ENCODE results near the gene LTB4R. TPM values are rescaled to one million over a fixed set of nuclear protein-coding genes. Genes with fewer than 3 reads are reported as not detected.
A peak's percentile ranks its signal among the peaks of the same experiment; 100 is the strongest.

Gene LTB4R
- total and polyA plus RNA-seq, 2 donors (not counting 1 experiment from before 2014, with no cell fraction given): 0.62 to 0.66 TPM

DNA sequence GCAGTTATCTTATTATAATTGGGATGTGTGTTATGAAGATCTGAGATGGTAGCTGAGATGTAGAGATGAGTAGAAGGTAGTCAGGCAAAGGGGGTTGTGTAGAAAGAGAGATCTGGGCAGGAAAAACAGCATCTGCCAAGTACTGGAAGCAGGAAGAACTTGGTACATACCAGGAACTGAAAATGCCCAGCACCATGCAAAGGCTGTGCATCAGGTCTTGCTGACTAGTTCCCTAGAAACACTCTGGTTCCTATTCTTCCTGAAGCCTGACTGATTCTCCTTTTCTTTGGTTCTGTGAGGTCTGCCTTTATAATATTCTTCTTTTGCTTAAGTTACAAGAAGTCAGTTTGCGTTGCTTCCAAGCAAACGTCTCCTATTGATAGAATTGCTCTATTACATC is 50.0 kb downstream of the LTB4R start:
- Histone ChIP-seq H3K4me1 (ENCODE audit: control insufficient read depth, extremely low read depth, insufficient read depth, low read length) (peaks cover 12% of the 10 kb centered on the region), H3K79me2 (ENCODE audit: control insufficient read depth, insufficient read depth, low read length) (no peaks in the 10 kb centered on the region), H2AFZ (ENCODE audit: low read length) (no peak overlapping the region), H3K27me3 (ENCODE audit: control insufficient read depth, insufficient read depth, low read length) (no peaks in the 10 kb centered on the region), H3K9me3 (ENCODE audit: control insufficient read depth, insufficient read depth, low read depth, low read length) (no peaks in the 10 kb centered on the region), H3K9ac (ENCODE audit: insufficient read depth, low read length) (no peak overlapping the region), H3K36me3 (ENCODE audit: control insufficient read depth, insufficient read depth, low read length) (no peaks in the 10 kb centered on the region), H4K20me1 (ENCODE audit: control insufficient read depth, extremely low read depth, insufficient read depth, low read length) (no peaks in the 10 kb centered on the region), H3K4me2 (ENCODE audit: extremely low read depth, insufficient read depth, low read length) (no peak overlapping the region), H3K4me3 (replicated peaks in 1 of 4; ENCODE audit: control extremely low read depth in 1 of 4, insufficient read depth in 1 of 4, low read depth in 3 of 4, low read length in 4 of 4) (no peak overlapping the region), H3K27ac (ENCODE audit: insufficient read depth, low read length) (no peak overlapping the region)
- no peak for TF ChIP-seq EZH2 (IDR thresholded peaks at IDR 0.05; ENCODE audit: low read length, missing control alignments)
- TF ChIP-seq, protein P1, sequence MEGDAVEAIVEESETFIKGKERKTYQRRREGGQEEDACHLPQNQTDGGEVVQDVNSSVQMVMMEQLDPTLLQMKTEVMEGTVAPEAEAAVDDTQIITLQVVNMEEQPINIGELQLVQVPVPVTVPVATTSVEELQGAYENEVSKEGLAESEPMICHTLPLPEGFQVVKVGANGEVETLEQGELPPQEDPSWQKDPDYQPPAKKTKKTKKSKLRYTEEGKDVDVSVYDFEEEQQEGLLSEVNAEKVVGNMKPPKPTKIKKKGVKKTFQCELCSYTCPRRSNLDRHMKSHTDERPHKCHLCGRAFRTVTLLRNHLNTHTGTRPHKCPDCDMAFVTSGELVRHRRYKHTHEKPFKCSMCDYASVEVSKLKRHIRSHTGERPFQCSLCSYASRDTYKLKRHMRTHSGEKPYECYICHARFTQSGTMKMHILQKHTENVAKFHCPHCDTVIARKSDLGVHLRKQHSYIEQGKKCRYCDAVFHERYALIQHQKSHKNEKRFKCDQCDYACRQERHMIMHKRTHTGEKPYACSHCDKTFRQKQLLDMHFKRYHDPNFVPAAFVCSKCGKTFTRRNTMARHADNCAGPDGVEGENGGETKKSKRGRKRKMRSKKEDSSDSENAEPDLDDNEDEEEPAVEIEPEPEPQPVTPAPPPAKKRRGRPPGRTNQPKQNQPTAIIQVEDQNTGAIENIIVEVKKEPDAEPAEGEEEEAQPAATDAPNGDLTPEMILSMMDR (conservative IDR thresholded peaks at IDR 0.05 in 1 of 2, IDR thresholded peaks at IDR 0.05 in 1 of 2; ENCODE audit: low read depth in 1 of 2, low read length in 2 of 2): no peak
- DNase-seq (ENCODE audit: low read depth in 2 of 2): no peak

DNA sequence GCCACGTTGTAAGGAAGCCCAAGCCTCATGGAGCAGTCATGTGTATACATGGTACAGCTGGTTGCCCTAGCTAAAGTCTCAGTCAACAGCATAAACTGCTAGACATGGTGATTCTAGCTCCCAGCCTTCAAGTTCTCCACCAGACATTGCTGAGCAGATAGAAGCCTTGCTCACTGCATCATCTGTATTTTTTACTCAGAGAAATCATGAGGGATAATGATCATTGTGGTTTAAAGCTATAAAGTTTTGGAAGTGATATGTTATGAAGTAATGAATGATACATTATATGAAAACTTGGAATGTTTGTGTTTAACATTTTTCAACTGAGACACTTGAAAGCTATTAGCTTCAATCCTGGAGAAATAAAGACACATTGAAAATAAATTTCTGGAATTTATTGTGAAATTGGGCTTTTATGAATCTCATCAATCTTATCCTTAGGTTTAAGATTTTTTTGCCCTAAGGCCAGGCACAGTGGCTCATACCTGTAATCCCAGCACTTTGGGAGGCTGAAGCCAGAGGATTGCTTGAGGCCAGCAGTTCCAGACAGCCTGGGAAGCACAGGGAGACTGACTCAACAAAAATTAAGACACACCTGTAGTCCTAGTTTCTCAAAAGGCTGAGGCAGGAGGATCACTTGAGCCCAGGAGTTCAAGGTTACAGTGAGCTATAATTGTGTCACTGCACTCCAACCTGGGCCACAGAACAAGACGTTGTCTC is 51.1 kb downstream of the LTB4R start:
- Histone ChIP-seq H2AFZ (ENCODE audit: low read length) (peak overlapping the region; percentile 14), H3K9ac (ENCODE audit: insufficient read depth, low read length) (no peak overlapping the region), H3K4me3 (replicated peaks in 1 of 4; ENCODE audit: control extremely low read depth in 1 of 4, insufficient read depth in 1 of 4, low read depth in 3 of 4, low read length in 4 of 4) (no peak overlapping the region), H3K27ac (ENCODE audit: insufficient read depth, low read length) (no peak overlapping the region), H3K79me2 (ENCODE audit: control insufficient read depth, insufficient read depth, low read length) (no peaks in the 10 kb centered on the region), H4K20me1 (ENCODE audit: control insufficient read depth, extremely low read depth, insufficient read depth, low read length) (no peaks in the 10 kb centered on the region), H3K4me1 (ENCODE audit: control insufficient read depth, extremely low read depth, insufficient read depth, low read length) (peaks cover 13% of the 10 kb centered on the region), H3K9me3 (ENCODE audit: control insufficient read depth, insufficient read depth, low read depth, low read length) (no peaks in the 10 kb centered on the region), H3K4me2 (ENCODE audit: extremely low read depth, insufficient read depth, low read length) (no peak overlapping the region), H3K36me3 (ENCODE audit: control insufficient read depth, insufficient read depth, low read length) (no peaks in the 10 kb centered on the region), H3K27me3 (ENCODE audit: control insufficient read depth, insufficient read depth, low read length) (no peaks in the 10 kb centered on the region)
- DNase-seq (ENCODE audit: low read depth in 2 of 2): peak in 1 of 2 donors; percentile 9
- TF ChIP-seq EZH2 (IDR thresholded peaks at IDR 0.05; ENCODE audit: low read length, missing control alignments): no peak
- TF ChIP-seq, protein P1 (conservative IDR thresholded peaks at IDR 0.05 in 1 of 2, IDR thresholded peaks at IDR 0.05 in 1 of 2; ENCODE audit: low read depth in 1 of 2, low read length in 2 of 2): no peak

DNA sequence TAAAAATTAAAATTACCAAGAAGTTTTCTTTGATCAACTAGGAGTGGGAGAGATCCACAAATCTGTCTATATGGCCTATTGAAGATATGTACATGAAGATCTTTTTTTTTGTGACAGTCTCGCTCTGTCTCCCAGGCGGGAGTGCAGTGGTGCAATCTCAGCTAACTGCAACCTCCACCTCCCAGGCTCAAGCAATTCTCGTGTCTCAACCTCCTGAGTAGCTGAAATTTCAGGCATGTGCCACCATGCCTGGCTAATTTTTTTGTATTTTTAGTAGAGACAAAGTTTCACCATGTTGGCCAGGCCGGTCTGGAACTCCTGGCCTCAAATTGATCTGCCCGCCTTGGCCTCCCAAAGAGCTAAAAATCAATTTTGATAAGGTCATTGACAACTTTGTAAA is 52.1 kb downstream of the LTB4R start:
- no peaks in the 10 kb centered on the region for H4K20me1 ChIP-seq (ENCODE audit: control insufficient read depth, extremely low read depth, insufficient read depth, low read length)
- DNase-seq (ENCODE audit: low read depth in 2 of 2): no peak
- H3K79me2 ChIP-seq (ENCODE audit: control insufficient read depth, insufficient read depth, low read length): peaks cover 3% of the 10 kb centered on the region
- no peak overlapping the region for H3K27ac ChIP-seq (ENCODE audit: insufficient read depth, low read length)
- no peaks in the 10 kb centered on the region for H3K9me3 ChIP-seq (ENCODE audit: control insufficient read depth, insufficient read depth, low read depth, low read length)
- no peak overlapping the region for H3K4me2 ChIP-seq (ENCODE audit: extremely low read depth, insufficient read depth, low read length)
- peaks cover 15% of the 10 kb centered on the region for H3K4me1 ChIP-seq (ENCODE audit: control insufficient read depth, extremely low read depth, insufficient read depth, low read length)
- H3K4me3 ChIP-seq (replicated peaks in 1 of 4; ENCODE audit: control extremely low read depth in 1 of 4, insufficient read depth in 1 of 4, low read depth in 3 of 4, low read length in 4 of 4): no peak overlapping the region
- no peak overlapping the region for H3K9ac ChIP-seq (ENCODE audit: insufficient read depth, low read length)
- H3K36me3 ChIP-seq (ENCODE audit: control insufficient read depth, insufficient read depth, low read length): no peaks in the 10 kb centered on the region
- no peaks in the 10 kb centered on the region for H3K27me3 ChIP-seq (ENCODE audit: control insufficient read depth, insufficient read depth, low read length)
- no peak for TF ChIP-seq EZH2 (IDR thresholded peaks at IDR 0.05; ENCODE audit: low read length, missing control alignments)
- TF ChIP-seq, protein P1 (conservative IDR thresholded peaks at IDR 0.05 in 1 of 2, IDR thresholded peaks at IDR 0.05 in 1 of 2; ENCODE audit: low read depth in 1 of 2, low read length in 2 of 2): no peak
- no peak overlapping the region for H2AFZ ChIP-seq (ENCODE audit: low read length)

Measured in fibroblast of lung (primary cell).